Tibial nerve (tissue), 4 donors: ENCODE data around the gene MYO15B. TPM values are rescaled to one million over a fixed set of nuclear protein-coding genes. Genes with fewer than 3 reads are reported as not detected.
A peak's percentile ranks its signal among the peaks of the same experiment; 100 is the strongest.

Experiments used
- DNase-seq, 2 donors: peaks; one replicate each; pipeline ENCODE4 v3.0.0-alpha.2; 2019; ENCODE audit warnings: low spot score in 2 of 2
- H3K27ac ChIP-seq, 4 donors: fragments of 200-600 bp; sonication (generic) in 3 of 4; one replicate each; pipeline ENCODE4 v1.5.1; 2017 to 2019; ENCODE audit warnings: mild to moderate bottlenecking in 1 of 4
- H3K27me3 ChIP-seq, 2 donors: fragments of 200-600 bp; sonication (generic) in 1 of 2; one replicate each; pipeline versions ENCODE4 v1.5.1 to v1.6.0; 2017 to 2019
- H3K36me3 ChIP-seq, 3 donors: fragments of 200-600 bp; sonication (generic); one replicate each; pipeline ENCODE4 v1.5.1; 2018 to 2019
- H3K4me1 ChIP-seq, 4 donors: fragments of 200-600 bp; sonication (generic) in 3 of 4; one replicate each; pipeline ENCODE4 v1.5.1; 2017 to 2019
- H3K4me3 ChIP-seq, 4 donors: fragments of 200-600 bp; sonication (generic) in 3 of 4; one replicate each; pipeline ENCODE4 v1.5.1; 2017 to 2019; ENCODE audit warnings: mild to moderate bottlenecking in 1 of 4, moderate library complexity in 1 of 4
- H3K9me3 ChIP-seq, 4 donors: fragments of 200-600 bp; sonication (generic) in 3 of 4; one replicate each; pipeline ENCODE4 v1.5.1; 2017 to 2019
- CTCF ChIP-seq, 5 experiments: fragments of 200-600 bp in 3 of 5; fragments of 450-650 bp in 2 of 5; sonication (generic) in 3 of 5; IDR thresholded peaks; one replicate each; pipeline ENCODE4 v1.5.1; 2016 to 2019; ENCODE audit warnings: antibody characterized with exemption in 5 of 5, mild to moderate bottlenecking in 3 of 5, moderate library complexity in 2 of 5
- EP300 ChIP-seq, 2 donors: sonication (generic); formaldehyde crosslinking; IDR thresholded peaks; one replicate each; pipeline ENCODE4 v1.6.1; 2017; ENCODE audit warnings: antibody characterized with exemption in 2 of 2, mild to moderate bottlenecking in 1 of 2
- POLR2A ChIP-seq, 2 donors: fragments of 450-650 bp; IDR thresholded peaks; one replicate each; pipeline ENCODE4 v1.6.1; 2017; ENCODE audit warnings: antibody characterized with exemption in 2 of 2, mild to moderate bottlenecking in 2 of 2, moderate library complexity in 2 of 2
- WGBS, 2 donors: methylation state at CpG; one replicate each; pipeline ENCODE4 v1.1.5; 2018; 5-methylcytosine and 5-hydroxymethylcytosine counted together
- total RNA-seq, 4 donors: library from RNA; depleted of rRNA; stranded (reverse); fragments of >200 nt; gene quantifications; one replicate each; pipeline ENCODE4 v1.1.0, GENCODE V29; 2016

The MYO15B gene
- total RNA-seq, 4 donors from 2014 or later: 150 to 327 (median 278) TPM

- no peak for DNase-seq
- TF ChIP-seq EP300 (IDR thresholded peaks at IDR 0.05) (no peak), CTCF (IDR thresholded peaks at IDR 0.05) (no peak), POLR2A (IDR thresholded peaks at IDR 0.05) (no peak)
- no peaks in the 10 kb centered on the region for H3K9me3 ChIP-seq
- H3K4me1 ChIP-seq: no peaks in the 10 kb centered on the region
- H3K27me3 ChIP-seq: no peaks in the 10 kb centered on the region
- 89% methylated on average over 20 of the region's 20 CpGs for WGBS, 2 donors
- peak overlapping the region in 1 of 4 donors; percentile 71 for H3K27ac ChIP-seq
- H3K36me3 ChIP-seq: peaks cover 0 to 91% (median 0%) of the 10 kb centered on the region in 3 donors
- no peak overlapping the region for H3K4me3 ChIP-seq
Measured at GRCh38 chr17:75611851-75612429, 24.3 kb downstream of the MYO15B start.

- Histone ChIP-seq H3K27ac (no peak overlapping the region), H3K36me3 (peaks cover 1 to 92% (median 6%) of the 10 kb centered on the region in 3 donors), H3K4me3 (no peak overlapping the region), H3K4me1 (no peaks in the 10 kb centered on the region), H3K9me3 (no peaks in the 10 kb centered on the region), H3K27me3 (no peaks in the 10 kb centered on the region)
- no peak for DNase-seq
- TF ChIP-seq CTCF (IDR thresholded peaks at IDR 0.05) (no peak), POLR2A (IDR thresholded peaks at IDR 0.05) (no peak), EP300 (IDR thresholded peaks at IDR 0.05) (no peak)
- 91 to 93% methylated on average over 12 to 14 of the region's 27 CpGs for WGBS, 2 donors
Measured at GRCh38 chr17:75612906-75613626, 25.5 kb downstream of the MYO15B start.

GRCh38 chr17:75614006-75614405 lies 26.4 kb downstream of the MYO15B start:
- no peaks in the 10 kb centered on the region for H3K4me1 ChIP-seq
- no peaks in the 10 kb centered on the region for H3K27me3 ChIP-seq
- TF ChIP-seq EP300 (IDR thresholded peaks at IDR 0.05) (no peak), CTCF (IDR thresholded peaks at IDR 0.05) (no peak), POLR2A (IDR thresholded peaks at IDR 0.05) (no peak)
- no peaks in the 10 kb centered on the region for H3K9me3 ChIP-seq
- peaks cover 3 to 94% (median 10%) of the 10 kb centered on the region in 3 donors for H3K36me3 ChIP-seq
- 75 to 93% methylated on average over 5 to 12 of the region's 12 CpGs for WGBS, 2 donors
- no peak overlapping the region for H3K4me3 ChIP-seq
- H3K27ac ChIP-seq: no peak overlapping the region
- DNase-seq: no peak

GRCh38 chr17:75614556-75615270 lies 27.1 kb downstream of the MYO15B start:
- H3K36me3 ChIP-seq: peaks cover 3 to 100% (median 10%) of the 10 kb centered on the region in 3 donors
- DNase-seq: no peak

More at GRCh38 chr17:75614556-75615270, 27.1 kb downstream of the MYO15B start:
- 51 to 59% methylated on average over 11 to 15 of the region's 19 CpGs for WGBS, 2 donors
- Histone ChIP-seq H3K9me3 (no peaks in the 10 kb centered on the region), H3K4me1 (no peaks in the 10 kb centered on the region), H3K27ac (no peak overlapping the region), H3K4me3 (no peak overlapping the region), H3K27me3 (no peaks in the 10 kb centered on the region)
- TF ChIP-seq CTCF (IDR thresholded peaks at IDR 0.05): no peak
- TF ChIP-seq POLR2A (IDR thresholded peaks at IDR 0.05): no peak
- no peak for TF ChIP-seq EP300 (IDR thresholded peaks at IDR 0.05)
